Activated gamma-delta T cell treated with anti-CD3 and anti-CD28 coated beads, Interleukin-2, amount 50 U/mL, for 16 hours (primary cell): ENCODE data around the gene RBBP6.
"Not testable (repeated sequence)": the region's sequence is repeated elsewhere in the genome, so short reads cannot be mapped to it uniquely, and the experiment has no call there.

Source experiments
- DNase-seq: peaks from one replicate; pipeline ENCODE4 v3.0.0-alpha.2; 2020; ENCODE audit warnings: low read depth

Gene RBBP6

GRCh38 chr16:24539295-24539849 is at the start of gene RBBP6:
Gene RBBP6 (plus strand): TSS chr16:24539566. CDS start chr16:24540627, 1,061 bp downstream.
- peak; percentile 87 for DNase-seq

DNA sequence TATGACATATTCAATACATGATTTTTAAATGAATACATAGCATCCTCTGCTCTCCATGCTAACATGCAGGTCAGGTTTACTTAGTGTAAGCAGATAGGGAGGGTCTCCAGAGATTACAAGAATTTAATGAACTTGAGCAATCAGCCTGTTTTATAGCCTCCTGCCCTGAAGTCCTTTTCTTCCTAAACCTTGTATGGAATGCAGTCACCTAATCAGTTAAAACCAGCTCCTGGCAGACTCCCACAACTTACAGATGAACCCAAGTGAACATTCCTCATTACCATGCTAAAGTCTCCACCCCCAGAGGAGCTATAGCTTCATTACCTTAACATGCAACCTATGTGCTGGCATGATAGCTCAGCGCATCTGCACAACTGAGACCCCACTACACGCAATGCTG is 48.5 kb upstream of the RBBP6 start:
- DNase-seq, result no peak

- DNase-seq, result no peak
Measured at GRCh38 chr16:24491731-24492130, 47.6 kb upstream of the RBBP6 start.

DNA sequence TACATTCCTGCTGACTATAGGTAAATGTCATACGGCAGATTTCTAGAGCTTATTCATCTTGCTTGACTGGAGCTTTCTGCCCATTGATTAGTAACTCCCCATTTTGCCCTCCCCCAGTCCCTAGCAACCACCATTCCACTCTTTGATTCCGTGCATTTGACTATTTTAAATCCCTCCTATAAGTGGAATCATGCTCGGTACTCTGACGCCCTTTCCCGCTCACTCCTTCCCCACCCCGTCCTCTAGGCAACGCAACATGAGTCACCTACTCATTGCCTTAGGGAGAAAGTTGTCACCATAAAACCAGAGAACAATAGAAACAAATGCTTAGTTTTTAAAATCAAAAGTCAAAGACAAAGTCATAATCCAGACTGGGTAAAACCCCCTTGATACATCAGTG is 45.5 kb upstream of the RBBP6 start:
- no peak for DNase-seq

- not testable (repeated sequence) for DNase-seq
Measured at GRCh38 chr16:24495207-24495606, 44.2 kb upstream of the RBBP6 start.

DNA sequence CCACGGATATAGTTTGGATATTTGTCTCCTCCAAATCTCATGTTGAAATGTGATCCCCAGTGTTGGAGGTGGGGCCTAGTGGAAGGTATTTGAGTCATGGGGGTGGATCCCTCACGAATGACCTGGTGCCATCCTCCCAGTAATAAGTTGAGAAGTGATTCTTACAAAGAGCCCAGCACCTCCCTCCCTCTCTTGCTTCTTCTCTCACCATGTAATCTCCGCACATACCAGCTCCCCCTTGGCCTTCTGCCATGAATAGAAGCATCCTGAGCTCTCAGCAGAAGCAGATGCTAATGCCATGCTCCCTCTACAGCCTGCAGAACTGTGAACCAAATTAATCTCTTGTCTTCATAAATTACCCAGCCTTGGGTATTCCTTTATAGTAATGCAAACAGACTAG is 41.9 kb upstream of the RBBP6 start:
- no peak for DNase-seq

DNA sequence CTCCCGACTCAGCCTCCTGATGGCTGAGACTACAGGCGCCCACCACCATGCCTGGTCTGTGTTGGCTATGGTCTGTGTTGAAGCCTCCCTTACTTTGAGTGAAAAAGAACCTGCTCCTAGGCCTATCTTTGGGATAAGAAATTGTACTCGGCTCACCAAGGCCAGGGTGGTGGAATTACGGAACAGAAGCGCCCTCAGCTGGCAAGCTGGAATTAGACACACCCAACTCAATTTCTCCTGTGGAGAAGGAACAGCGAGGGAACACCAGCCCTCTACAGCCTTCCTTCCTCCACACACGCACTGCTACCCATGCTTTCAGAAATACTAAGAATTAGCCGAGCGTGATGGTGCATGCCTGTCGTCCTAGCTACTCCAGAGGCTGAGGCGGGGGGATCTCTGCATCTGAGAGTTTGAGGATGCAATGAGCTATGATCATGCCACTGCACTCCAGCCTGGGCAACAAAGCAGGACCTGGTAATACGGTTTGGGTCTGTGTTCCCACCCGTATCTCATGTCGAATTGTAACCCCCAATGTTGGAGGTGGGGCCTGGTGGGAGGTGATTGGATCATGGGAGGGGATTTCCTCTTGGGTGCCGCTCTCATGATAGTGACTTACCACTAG is 40.1 kb upstream of the RBBP6 start:
- no peak for DNase-seq

DNA sequence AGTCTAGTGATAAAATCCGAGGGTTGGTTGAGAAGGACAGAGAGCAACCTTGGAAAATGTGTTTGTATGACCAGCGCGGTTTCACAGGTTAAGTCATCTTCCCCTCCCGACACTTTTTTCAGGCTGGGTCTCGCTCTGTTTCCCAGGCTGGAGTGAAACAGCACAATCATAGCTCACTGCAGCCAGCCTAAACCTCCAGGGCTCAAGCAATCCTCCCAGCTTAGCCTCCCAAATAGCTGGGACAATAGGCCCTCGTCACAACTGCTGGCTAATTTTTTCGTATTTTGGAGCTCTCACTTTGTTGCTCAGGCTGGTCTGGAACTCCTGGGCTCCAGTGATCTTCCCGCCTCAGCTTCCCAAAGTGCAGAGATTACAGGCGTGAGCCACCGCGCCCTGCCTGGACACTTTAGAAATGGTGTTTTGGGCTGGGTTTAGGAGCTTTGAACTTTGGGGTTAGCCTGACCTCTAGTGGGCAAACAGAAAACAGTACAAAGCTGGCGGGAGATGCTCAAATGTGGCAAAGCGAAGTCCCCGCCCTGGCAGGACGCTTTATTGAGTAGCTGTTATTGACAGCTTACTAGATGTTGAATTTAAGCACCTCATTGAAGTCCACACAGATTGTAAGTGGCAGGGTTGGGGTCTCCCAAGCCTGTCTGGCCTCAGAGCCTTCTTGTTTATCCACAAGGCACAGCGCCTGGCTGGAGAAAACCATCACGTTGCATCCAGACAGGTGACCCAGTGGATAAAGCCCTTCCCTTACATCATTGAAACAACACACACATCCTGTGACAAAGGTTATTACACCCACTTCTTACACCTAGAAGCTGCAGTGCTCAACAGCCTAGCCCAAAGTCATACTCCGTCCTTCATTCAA is 34.7 kb upstream of the RBBP6 start:
- peak; percentile 16 for DNase-seq

DNA sequence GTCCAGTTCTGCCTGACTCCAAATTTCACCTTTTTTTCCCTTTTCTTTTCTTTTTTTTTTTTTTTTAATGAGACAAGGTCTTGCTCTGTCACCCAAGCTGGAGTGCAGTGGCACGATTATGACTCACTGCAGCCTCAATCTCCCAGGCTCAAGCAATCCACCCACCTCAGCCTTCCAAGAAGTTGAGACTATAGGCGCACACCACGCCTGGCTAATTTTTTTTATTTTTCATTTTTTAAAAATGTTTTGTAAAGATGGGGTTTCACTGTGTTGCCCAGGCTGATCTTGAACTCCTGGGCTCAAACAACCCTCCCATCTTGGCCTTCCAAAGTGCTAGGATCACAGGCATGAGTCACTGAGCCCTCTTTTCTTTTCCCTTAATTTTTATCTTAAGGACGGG is 33.4 kb upstream of the RBBP6 start:
- no peak for DNase-seq

DNA sequence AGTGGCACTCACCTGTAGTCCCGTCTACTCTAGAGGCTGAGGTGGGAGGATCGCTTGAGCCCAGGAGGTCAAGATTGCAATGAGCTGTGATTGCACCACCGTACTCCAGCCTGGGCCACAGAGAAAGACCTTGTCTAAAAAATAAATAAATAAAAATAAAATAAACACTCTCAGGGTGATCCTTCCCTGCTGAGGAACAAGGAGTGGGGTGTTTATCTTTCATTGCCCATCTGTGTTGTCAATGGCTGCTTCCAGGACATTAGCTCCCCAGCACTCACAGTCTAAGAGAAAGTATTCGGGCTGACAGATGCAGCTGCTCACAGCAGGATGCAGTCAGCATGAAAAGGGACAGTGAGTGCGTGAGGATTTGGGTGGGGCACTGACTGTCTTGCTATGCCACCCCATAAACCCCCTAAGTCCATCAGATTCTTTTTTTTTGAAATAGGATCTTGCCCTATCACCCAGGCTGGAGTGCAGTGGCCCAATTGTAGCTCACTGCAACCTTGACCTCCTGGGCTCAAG is 31.3 kb upstream of the RBBP6 start:
- no peak for DNase-seq

- no peak for DNase-seq
Measured at GRCh38 chr16:24508614-24509013, 30.8 kb upstream of the RBBP6 start.

DNA sequence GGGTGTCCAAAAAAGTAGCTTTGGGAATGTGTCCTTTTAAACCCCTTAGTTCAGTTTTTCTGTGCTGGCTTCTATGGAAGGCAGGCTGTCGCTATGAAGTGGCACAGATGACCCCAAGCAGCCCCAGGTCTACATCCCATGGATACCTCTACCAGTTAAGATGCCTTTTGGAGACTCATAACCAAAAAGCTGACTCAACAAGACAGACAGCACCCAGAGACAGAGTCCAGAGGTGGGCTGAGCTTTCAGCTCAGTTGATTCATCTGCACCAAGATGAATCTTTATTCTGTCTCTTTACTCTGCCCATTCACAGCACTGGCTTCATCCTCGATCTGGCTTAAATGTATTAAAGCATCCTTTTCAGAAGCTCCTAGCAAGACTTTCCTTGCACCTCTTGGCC is 29.8 kb upstream of the RBBP6 start:
- DNase-seq, result no peak

DNA sequence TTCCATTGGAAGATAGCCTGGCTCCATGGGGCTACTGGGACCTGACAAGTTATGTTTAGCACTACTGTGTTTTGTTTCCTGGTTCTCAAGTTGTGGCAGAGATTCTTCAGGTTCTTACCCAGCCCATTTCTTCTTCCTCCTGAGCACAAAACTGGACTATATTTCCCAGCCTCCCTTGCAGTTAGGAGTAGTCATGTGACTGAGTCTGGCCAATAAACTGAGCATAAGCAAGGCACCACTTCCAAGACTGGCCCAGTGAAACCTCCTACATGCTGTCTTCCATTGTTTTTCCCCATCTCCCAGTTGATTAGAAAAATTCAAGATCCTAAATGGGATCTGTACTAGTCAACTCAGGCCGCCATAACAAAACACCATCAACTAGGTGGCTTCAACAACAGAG is 28.2 kb upstream of the RBBP6 start:
- no peak for DNase-seq

- no peak for DNase-seq
Measured at GRCh38 chr16:24511792-24512191, 27.6 kb upstream of the RBBP6 start.

DNA sequence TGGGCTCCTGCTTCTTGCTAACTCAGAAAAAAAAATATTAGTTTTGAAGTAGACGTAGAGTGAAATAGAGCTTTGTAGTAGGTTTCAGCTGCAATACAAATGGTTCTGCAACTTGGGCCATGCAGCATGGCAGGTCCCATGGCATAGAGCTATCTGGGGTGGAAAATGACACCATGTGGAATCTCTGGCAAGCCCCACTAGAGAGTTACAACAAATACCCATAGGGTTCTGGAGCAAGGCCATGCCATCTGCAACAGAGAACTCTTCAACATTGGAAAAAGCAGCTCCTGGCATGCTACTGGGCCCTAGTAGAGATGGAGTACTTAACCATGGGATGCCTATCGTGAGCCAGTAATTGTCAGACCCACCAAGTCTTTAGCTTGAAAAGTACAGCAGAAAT is 25.3 kb upstream of the RBBP6 start:
- DNase-seq, result no peak

DNA sequence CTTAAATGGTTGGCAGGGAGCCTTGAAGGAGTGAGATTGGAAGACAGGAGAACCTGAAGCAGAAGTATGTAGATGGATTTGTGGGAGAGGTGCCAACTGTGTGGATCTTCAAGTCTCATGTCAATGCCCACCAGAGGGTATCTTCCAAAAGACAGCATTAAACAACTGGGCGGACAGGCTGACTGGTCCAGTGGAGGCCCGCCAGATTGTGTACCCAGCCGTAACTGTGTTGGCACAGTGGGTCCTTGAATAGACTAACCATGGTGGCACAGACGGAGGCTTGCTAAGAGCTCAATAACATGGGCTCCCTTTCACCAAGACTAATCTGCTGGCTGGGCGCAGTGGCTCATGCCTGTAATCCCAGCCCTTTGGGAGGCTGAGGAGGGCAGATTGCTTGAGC is 24.2 kb upstream of the RBBP6 start:
- DNase-seq, result no peak

- peak; percentile 62 for DNase-seq
Measured at GRCh38 chr16:24516900-24517669, 22.3 kb upstream of the RBBP6 start.

GRCh38 chr16:24518498-24518897 is 20.9 kb upstream of the RBBP6 start:
- no peak for DNase-seq

GRCh38 chr16:24520983-24521382 is 18.4 kb upstream of the RBBP6 start:
- DNase-seq, result no peak

DNA sequence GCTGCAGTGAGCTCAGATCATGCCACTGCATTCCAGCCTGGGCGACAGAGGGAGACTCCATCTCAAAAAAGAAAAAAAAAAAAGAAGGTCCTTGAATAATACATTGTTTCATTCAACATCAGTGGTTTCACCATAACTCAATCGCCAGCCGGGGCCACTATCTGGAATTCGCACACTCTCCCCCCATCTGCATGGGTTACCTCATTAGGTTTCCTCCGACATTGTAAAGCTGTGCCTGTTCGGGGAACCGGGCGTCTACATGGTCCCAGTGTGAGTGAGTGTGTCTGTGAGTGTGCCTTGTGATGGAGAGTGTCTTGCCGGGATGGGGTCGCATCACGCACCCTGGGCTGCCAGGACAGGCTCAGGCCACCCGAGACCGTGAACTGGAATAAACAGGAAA is 16.6 kb upstream of the RBBP6 start:
- no peak for DNase-seq

DNA sequence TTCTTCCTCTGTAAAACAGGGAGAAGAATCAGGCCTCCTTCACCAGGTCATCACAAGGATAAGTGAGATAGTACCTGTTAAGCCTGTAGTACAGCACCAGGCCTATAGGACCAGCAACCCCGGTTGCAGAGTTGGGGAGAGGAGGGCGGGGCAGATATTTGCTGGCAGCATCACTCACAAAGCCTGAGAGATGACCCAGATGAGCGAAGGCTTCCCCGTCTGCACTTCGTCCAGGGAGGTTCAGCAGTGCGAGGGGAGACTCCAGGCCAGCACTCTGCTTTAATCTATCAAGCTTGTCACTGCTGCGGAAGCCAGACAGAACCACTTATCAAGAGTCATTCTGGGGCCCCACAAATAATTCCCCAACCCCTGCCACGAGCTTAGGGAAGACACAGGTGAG is 15.8 kb upstream of the RBBP6 start:
- no peak for DNase-seq
